ENCODE results near the gene DNAH6. TPM values are rescaled to one million over a fixed set of nuclear protein-coding genes. Genes with fewer than 3 reads are reported as not detected.
A peak's percentile ranks its signal among the peaks of the same experiment; 100 is the strongest.

Gene DNAH6
- total RNA-seq, 2 experiments from 2014 or later, result 0.45 to 0.50 TPM

DNA sequence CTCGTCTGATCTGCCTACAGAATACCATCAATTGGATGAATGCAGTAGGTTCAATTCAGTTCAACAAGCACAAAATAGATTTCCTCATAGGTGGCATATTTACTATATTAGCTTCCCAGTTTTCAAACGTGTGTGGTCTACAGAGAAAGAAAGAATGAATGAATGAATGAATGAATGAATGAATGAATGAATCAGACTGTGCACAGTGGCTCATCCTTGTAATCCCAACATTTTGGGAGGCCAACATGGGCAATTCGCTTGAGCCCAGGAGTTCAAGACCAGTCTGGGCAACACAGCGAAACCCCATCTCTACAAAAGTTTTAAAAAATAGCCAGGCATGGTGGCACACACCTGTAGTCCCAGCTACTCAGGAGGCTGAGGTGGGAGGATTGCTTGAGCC, 269.7 kb downstream of the DNAH6 start:
- peaks cover 38% of the 10 kb centered on the region for H3K4me1 Mint-ChIP-seq
- peaks cover 23% of the 10 kb centered on the region for H3K36me3 Mint-ChIP-seq (ENCODE audit: low read depth)
- POLR2A ChIA-PET, result no interaction called here
- peaks cover 2% of the 10 kb centered on the region for H3K9me3 Mint-ChIP-seq
- peaks cover 2% of the 10 kb centered on the region for H3K27me3 Mint-ChIP-seq
- CTCF ChIA-PET, result interaction anchor here (0.7 to 1.1 kb wide), 2 partner anchors 45 to 1076 kb away, joined by 4 to 5 read pairs; no protein-coding TSS in a partner anchor
- DNase-seq, result no peak
- no peak overlapping the region for H3K27ac Mint-ChIP-seq
- no peak overlapping the region for H3K4me3 Mint-ChIP-seq

DNA sequence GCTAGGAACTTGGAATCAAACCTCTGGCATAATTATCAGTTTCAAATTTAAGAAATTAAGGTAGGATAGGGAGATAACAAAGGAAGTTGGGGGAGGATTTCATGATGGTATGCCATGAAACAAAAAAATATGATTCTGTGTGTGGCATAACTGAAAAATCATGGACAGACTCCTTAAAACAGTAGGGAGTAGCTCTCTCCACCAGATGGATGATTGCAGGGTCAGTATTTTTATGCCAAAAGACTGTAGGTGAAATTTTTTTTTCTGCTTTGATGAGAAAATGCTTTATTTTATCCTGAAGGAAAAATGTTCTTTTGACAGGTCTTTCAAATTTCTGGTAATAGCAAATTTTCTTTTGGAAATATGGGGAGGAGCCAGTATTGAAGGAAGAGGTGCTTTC, 270.3 kb downstream of the DNAH6 start:
- POLR2A ChIA-PET, result no interaction called here
- CTCF ChIA-PET, result interaction anchor here (0.7 to 1.1 kb wide), 2 partner anchors 45 to 1075 kb away, joined by 4 to 5 read pairs; no protein-coding TSS in a partner anchor
- H3K36me3 Mint-ChIP-seq (ENCODE audit: low read depth), result peaks cover 22% of the 10 kb centered on the region

DNA sequence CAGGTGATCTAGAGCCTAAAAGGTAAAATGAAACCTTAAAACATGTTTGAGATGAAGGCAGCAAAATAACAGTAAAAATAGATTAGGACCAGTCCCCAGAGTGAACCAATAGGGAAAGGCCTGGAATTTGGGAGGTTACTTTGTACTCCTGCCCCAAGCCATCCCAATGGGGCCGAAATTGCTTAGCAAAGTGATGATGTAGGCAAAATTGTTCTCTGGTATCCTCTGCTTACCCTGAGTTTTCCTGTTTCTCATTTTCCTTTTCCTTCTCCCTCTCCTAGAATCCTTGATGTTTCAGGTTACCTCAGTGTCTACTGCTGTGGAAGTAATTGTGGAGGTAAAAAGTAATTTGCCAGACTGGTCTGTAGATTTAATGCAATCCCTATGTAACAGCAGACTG, 271.7 kb downstream of the DNAH6 start:
- peaks cover 18% of the 10 kb centered on the region for H3K4me1 Mint-ChIP-seq
- POLR2A ChIA-PET, result no interaction called here
- no peak for DNase-seq
- H3K9me3 Mint-ChIP-seq, result peaks cover 8% of the 10 kb centered on the region
- H3K27me3 Mint-ChIP-seq, result peaks cover 2% of the 10 kb centered on the region
- CTCF ChIA-PET, result interaction anchor here (0.7 to 1.0 kb wide), 2 partner anchors 133 to 138 kb away, joined by 3 read pairs; no protein-coding TSS in a partner anchor
- peaks cover 22% of the 10 kb centered on the region for H3K36me3 Mint-ChIP-seq (ENCODE audit: low read depth)
- no peak overlapping the region for H3K27ac Mint-ChIP-seq
- no peak overlapping the region for H3K4me3 Mint-ChIP-seq

More for the DNA sequence above, 270.3 kb downstream of the DNAH6 start:
- Mint-ChIP-seq H3K4me1 (peaks cover 32% of the 10 kb centered on the region), H3K9me3 (peaks cover 2% of the 10 kb centered on the region), H3K27me3 (peaks cover 2% of the 10 kb centered on the region), H3K27ac (no peak overlapping the region), H3K4me3 (no peak overlapping the region)
- no peak for DNase-seq

DNA sequence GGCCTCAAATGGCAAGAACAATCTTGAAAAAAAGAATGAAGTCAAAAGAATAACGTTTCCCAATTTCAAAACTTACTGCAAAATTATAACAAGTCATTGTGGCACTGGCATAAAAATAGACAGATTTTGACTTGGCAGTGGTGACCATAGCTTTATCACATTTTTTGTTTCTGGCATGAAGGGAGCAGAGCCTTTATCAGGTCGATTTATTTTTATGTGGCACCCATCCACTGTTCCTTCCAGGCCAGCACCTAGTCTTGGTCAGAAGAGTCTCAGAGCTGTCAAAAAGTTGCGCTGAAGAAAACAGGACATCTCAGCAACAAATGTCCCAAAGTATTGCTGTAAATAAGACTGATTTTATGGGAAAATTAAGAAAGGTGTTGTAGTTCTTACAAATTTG, 272.2 kb downstream of the DNAH6 start:
- peaks cover 14% of the 10 kb centered on the region for H3K4me1 Mint-ChIP-seq
- CTCF ChIA-PET, result interaction anchor here (0.7 to 1.0 kb wide), 2 partner anchors 134 to 137 kb away, joined by 3 read pairs; no protein-coding TSS in a partner anchor
- H3K9me3 Mint-ChIP-seq, result peaks cover 10% of the 10 kb centered on the region
- no peak overlapping the region for H3K4me3 Mint-ChIP-seq
- H3K36me3 Mint-ChIP-seq (ENCODE audit: low read depth), result peaks cover 20% of the 10 kb centered on the region
- peaks cover 2% of the 10 kb centered on the region for H3K27me3 Mint-ChIP-seq
- H3K27ac Mint-ChIP-seq, result no peak overlapping the region
- no peak for DNase-seq
- POLR2A ChIA-PET, result no interaction called here

DNA sequence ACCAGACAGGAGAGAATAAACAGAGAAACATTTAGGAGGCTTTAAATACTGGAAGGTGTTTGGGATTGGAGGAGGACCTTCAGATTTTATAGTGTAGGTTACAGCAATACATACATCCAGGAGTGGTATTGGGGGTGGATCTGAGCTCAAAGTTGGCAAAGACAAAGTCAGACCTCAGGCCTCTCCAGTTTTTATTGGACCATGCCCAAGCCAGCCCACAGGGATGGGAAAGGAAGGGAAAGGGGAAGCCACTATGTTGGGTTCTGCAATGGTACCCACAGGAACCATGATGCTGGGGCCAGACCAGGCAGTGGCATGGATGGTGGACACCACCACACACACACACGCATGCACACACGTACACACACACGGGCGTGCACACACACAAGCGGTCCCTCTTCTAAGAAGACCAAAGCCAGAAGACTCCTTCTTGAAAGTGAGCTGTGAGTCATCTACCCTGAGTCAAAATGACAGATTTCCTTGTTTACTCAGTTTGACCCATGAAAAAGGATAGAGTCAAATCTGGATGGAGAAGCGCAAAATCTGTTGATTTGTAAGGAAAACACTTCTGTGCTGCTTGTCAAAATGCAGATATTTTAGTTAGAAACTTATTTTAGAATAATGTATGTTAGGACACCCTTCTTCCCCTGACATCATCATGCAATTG, 276.7 kb downstream of the DNAH6 start:
- ChIA-PET CTCF (interaction anchor here (0.8 kb wide), 1 partner anchor 134 kb away, joined by 3 read pairs; no protein-coding TSS in a partner anchor), POLR2A (interaction anchor here (1.4 kb wide), 1 partner anchor 10 kb away, joined by 5 read pairs; no protein-coding TSS in a partner anchor)
- H3K4me3 Mint-ChIP-seq, result no peak overlapping the region
- H3K4me1 Mint-ChIP-seq, result no peaks in the 10 kb centered on the region
- peaks cover 11% of the 10 kb centered on the region for H3K9me3 Mint-ChIP-seq
- no peak for DNase-seq
- peaks cover 9% of the 10 kb centered on the region for H3K36me3 Mint-ChIP-seq (ENCODE audit: low read depth)
- H3K27ac Mint-ChIP-seq, result no peak overlapping the region
- no peaks in the 10 kb centered on the region for H3K27me3 Mint-ChIP-seq

DNA sequence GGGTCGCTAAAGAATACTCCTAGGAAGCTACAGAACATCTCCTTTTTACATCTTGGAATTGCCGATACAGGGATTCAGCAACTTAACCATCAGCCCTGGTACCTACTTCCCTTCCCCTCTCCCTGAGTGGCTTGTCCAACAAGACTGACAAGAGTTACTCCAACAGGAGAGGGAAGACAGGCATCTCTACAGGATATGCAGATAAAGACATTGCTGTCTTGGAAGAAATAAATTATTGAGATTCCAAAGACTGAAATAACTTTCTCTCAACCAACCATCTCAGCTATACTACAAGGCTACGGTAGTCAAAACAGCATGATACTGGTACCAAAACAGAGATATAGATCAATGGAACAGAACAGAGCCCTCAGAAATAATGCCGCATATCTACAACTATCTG, 277.3 kb downstream of the DNAH6 start:
- Mint-ChIP-seq H3K27ac (no peak overlapping the region), H3K4me3 (no peak overlapping the region), H3K27me3 (no peaks in the 10 kb centered on the region), H3K36me3 (ENCODE audit: low read depth) (peaks cover 8% of the 10 kb centered on the region), H3K9me3 (peaks cover 11% of the 10 kb centered on the region), H3K4me1 (no peaks in the 10 kb centered on the region)
- ChIA-PET POLR2A (interaction anchor here (1.4 kb wide), 1 partner anchor 11 kb away, joined by 5 read pairs; no protein-coding TSS in a partner anchor), CTCF (no interaction called here)
- DNase-seq, result no peak

DNA sequence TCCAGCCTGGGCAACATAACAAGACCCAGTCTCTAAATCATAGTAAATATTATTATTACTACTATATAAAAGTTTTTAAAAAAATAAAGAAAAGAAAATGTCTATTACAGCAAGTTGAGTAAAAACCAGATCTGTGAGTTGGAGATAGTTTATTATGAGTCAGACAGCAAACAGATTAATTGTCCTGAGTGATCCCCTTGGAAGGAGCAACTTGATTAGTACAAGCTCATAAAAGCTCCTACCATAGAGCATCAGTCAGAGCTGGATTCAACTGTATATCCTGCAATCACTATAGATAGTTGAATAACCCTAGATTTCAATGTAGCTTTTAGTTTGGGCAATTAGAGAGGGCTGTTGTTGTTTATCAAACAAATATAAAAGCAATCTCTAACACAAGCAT, 280.5 kb downstream of the DNAH6 start:
- H3K27ac Mint-ChIP-seq, result no peak overlapping the region
- DNase-seq, result no peak
- POLR2A ChIA-PET, result no interaction called here
- H3K4me3 Mint-ChIP-seq, result no peak overlapping the region
- peaks cover 13% of the 10 kb centered on the region for H3K4me1 Mint-ChIP-seq
- peaks cover 15% of the 10 kb centered on the region for H3K9me3 Mint-ChIP-seq
- CTCF ChIA-PET, result interaction anchor here (0.9 kb wide), 2 partner anchors 17 to 218 kb away, joined by 4 read pairs; no protein-coding TSS in a partner anchor
- no peaks in the 10 kb centered on the region for H3K27me3 Mint-ChIP-seq
- peaks cover 5% of the 10 kb centered on the region for H3K36me3 Mint-ChIP-seq (ENCODE audit: low read depth)

DNA sequence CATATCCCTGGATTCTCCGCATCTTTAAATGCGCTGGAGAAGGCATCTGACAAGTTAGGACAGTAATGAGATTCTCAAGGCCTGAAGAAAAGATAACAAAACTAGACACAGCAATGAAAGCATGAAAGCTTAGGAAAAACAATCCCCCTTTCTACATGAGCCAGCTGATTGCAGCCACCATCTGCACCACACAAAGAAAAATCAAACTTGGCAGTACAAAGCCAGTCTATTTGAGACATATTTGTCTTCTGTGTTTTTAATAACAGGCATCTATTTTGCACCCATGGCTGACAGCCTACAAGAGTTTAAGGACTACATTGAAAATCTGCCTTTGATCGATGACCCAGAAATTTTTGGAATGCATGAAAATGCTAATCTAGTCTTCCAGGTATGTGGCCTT, 281.0 kb downstream of the DNAH6 start:
- Mint-ChIP-seq H3K9me3 (peaks cover 20% of the 10 kb centered on the region), H3K36me3 (ENCODE audit: low read depth) (peaks cover 8% of the 10 kb centered on the region), H3K4me3 (no peak overlapping the region), H3K27ac (no peak overlapping the region), H3K4me1 (peaks cover 13% of the 10 kb centered on the region), H3K27me3 (no peaks in the 10 kb centered on the region)
- ChIA-PET POLR2A (no interaction called here), CTCF (interaction anchor here (0.9 kb wide), 1 partner anchor 17 kb away, joined by 4 read pairs; no protein-coding TSS in a partner anchor)
- DNase-seq, result no peak

DNA sequence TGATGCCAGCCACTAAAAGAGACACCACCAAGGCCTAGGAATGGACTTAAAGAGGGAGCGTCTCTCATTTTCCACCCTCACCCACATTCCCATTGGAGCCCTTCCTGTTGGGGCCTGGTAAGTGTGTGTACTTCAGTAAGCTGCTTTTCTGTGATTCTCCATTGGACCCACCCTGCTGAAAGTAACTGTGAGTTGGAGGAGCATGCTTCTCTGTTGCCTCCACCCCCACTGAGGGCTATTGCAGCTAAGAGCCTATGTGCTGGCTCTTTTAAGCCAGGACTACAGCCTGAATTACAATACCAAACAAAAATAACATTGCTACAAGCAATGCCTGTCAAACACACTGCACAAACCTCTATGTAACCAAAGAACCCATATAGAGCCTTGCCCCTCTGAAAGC, 283.5 kb downstream of the DNAH6 start:
- Mint-ChIP-seq H3K4me3 (peak overlapping the region; percentile 26), H3K36me3 (ENCODE audit: low read depth) (peaks cover 6% of the 10 kb centered on the region), H3K27ac (no peak overlapping the region), H3K4me1 (peaks cover 13% of the 10 kb centered on the region), H3K27me3 (no peaks in the 10 kb centered on the region), H3K9me3 (peaks cover 14% of the 10 kb centered on the region)
- no peak for DNase-seq
- CTCF ChIA-PET, result interaction anchor here (1.3 kb wide), 1 partner anchor 58 kb away, joined by 4 read pairs; no protein-coding TSS in a partner anchor
- POLR2A ChIA-PET, result no interaction called here

DNA sequence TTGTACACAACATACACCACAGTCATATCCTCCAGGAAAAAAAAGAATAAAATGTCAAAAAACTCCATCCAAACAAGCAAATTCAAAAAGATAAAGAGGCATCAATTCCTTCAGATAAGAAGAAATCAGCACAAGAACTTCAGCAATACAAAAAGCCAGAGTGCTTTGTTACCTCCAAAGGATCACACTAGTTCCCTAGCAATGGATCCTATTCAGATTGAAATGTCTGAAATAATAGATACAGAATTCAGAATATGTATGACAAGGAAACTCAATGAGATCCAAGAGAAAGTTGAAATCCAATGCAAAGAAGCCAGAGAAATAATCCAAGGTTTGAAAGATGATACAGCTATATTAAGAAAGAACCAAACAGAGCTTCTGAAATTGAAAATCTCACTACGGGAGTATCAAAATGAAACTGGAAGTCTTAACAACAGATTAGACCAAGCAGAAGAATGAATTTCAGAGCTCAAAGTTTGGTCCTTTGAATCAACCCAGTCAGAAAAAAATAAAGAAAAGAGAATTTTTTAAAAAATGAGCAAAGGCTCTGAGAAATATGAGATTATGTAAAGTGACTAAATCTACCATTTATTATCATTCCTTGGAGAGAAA, 284.0 kb downstream of the DNAH6 start:
- peaks cover 13% of the 10 kb centered on the region for H3K4me1 Mint-ChIP-seq
- no peaks in the 10 kb centered on the region for H3K27me3 Mint-ChIP-seq
- peak overlapping the region; percentile 26 for H3K4me3 Mint-ChIP-seq
- ChIA-PET CTCF (interaction anchor here (1.1 to 1.3 kb wide), 2 partner anchors 59 to 125 kb away, joined by 3 to 4 read pairs; no protein-coding TSS in a partner anchor), POLR2A (interaction anchor here (0.7 kb wide), 1 partner anchor 39 kb away, joined by 3 read pairs; no protein-coding TSS in a partner anchor)
- H3K27ac Mint-ChIP-seq, result peak overlapping the region; percentile 26
- no peak for DNase-seq
- peaks cover 14% of the 10 kb centered on the region for H3K9me3 Mint-ChIP-seq
- H3K36me3 Mint-ChIP-seq (ENCODE audit: low read depth), result peaks cover 6% of the 10 kb centered on the region

DNA sequence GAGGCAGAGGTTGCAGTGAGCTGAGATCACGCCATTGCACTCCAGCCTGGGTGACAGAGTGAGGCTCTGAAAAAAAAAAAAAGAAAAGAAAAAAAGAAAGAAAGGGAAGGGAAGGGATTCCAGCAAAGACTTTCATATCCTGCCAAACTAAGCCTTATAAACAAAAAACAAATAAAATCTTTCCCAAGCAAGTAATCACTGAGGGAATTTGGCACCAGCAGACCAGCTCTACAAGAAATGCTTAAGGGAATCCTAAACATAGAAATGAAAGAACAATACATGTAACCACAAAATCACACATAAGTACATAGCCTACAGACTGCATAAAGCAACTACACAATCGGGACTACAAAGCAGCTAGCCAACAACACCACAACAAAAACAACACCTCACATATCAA, 285.5 kb downstream of the DNAH6 start:
- Mint-ChIP-seq H3K27me3 (no peaks in the 10 kb centered on the region), H3K4me1 (peaks cover 13% of the 10 kb centered on the region), H3K9me3 (peaks cover 14% of the 10 kb centered on the region), H3K27ac (no peak overlapping the region), H3K4me3 (no peak overlapping the region), H3K36me3 (ENCODE audit: low read depth) (peaks cover 6% of the 10 kb centered on the region)
- POLR2A ChIA-PET, result no interaction called here
- DNase-seq, result no peak
- CTCF ChIA-PET, result interaction anchor here (0.8 kb wide), 1 partner anchor 12 kb away, joined by 3 read pairs; no protein-coding TSS in a partner anchor

DNA sequence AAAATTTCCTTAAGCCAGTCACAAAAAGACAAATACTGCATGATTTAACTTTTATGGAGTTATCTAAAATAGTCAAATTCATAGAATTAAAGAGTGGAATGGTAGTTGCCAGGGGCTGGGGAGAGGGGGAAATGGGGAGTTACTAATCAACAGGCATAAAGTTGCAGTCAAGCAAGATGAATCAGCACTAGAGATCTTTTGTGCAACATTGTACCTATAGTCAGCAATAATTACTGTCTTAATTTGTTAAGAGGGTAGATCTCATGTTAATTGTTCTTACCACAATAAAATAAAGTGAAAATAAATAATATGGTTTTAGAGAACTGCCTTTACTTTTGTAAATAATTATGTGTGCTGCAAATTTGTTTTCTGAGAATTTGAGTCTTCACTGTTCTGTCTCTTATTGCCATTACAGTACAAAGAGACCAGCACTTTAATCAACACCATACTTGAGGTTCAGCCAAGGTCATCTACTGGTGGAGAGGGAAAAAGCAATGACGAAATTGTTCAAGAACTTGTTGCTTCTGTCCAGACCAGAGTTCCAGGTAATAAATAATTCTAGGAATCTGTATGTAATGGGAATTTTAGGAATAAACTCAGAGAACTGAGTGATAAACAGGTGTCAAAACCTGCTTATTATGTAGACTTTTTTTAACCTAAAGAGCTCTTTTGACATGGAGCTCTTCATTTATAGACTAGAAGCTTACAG, 289.1 kb downstream of the DNAH6 start:
- Mint-ChIP-seq H3K4me1 (peaks cover 6% of the 10 kb centered on the region), H3K27me3 (no peaks in the 10 kb centered on the region), H3K27ac (no peak overlapping the region), H3K9me3 (peaks cover 14% of the 10 kb centered on the region), H3K4me3 (no peak overlapping the region), H3K36me3 (ENCODE audit: low read depth) (peaks cover 6% of the 10 kb centered on the region)
- DNase-seq, result no peak
- CTCF ChIA-PET, result no interaction called here
- POLR2A ChIA-PET, result interaction anchor here (1.4 kb wide), 1 partner anchor 23 kb away, joined by 3 read pairs; no protein-coding TSS in a partner anchor

DNA sequence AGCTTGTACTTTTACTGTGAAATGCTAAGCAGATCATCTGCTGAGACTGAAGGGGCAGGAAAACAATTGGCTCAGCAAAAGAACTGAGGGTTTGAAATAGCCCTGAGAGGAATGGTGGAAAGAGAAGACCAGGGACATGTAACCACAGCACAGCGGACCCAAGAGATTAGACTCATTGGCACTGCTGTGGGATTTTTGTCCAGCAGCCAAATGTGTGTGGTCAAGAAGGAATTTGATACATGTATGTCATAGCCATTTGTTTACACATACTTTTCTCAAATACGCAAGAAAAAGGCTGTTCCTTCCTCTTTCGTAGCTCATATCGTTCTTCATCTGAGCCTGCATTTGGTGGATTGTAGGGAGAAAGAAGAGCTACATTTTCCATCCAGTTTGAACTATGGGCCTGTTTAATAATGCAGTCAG, 290.8 kb downstream of the DNAH6 start:
- H3K27me3 Mint-ChIP-seq, result peaks cover 1% of the 10 kb centered on the region
- no peak for DNase-seq
- peaks cover 2% of the 10 kb centered on the region for H3K36me3 Mint-ChIP-seq (ENCODE audit: low read depth)
- no peaks in the 10 kb centered on the region for H3K4me1 Mint-ChIP-seq
- ChIA-PET CTCF (no interaction called here), POLR2A (no interaction called here)
- H3K27ac Mint-ChIP-seq, result no peak overlapping the region
- H3K9me3 Mint-ChIP-seq, result peaks cover 7% of the 10 kb centered on the region
- no peak overlapping the region for H3K4me3 Mint-ChIP-seq

Measured in activated CD4-positive, alpha-beta memory T cell treated with anti-CD3 and anti-CD28 coated beads, Interleukin-2, amount 10 ng/mL, durations not matched to agents 7 days and 5 days (primary cell).